Psoas muscle (tissue), 8 donors: Measurements from ENCODE around the gene SOX12. TPM values are rescaled to one million over a fixed set of nuclear protein-coding genes. Genes with fewer than 3 reads are reported as not detected.
A peak's percentile ranks its signal among the peaks of the same experiment; 100 is the strongest.

Experiments used
- ATAC-seq, 4 donors: fragments of 200-7000 bp; cut with Tn5 transposase; one replicate each; pipeline ENCODE4 v1.9.1; 2020; ENCODE audit warnings: moderate library complexity in 3 of 4, mild to moderate bottlenecking in 2 of 4
- DNase-seq, 2 donors: peaks; one replicate each; pipeline ENCODE4 v3.0.0-alpha.2; 2020
- H3K27ac ChIP-seq: fragments of 200-600 bp; one replicate; pipeline ENCODE4 v1.8.0; 2022
- H3K27me3 ChIP-seq, 3 donors: fragments of 200-600 bp in 1 of 3; one replicate each; pipeline versions ENCODE4 v1.6.1 to v1.8.0; 2013 to 2022; ENCODE audit warnings: low read length in 2 of 3, mild to moderate bottlenecking in 2 of 3, moderate library complexity in 1 of 3; ENCODE audit not compliant: insufficient read depth in 3 of 3
- H3K36me3 ChIP-seq, 2 donors: fragments of 200-600 bp in 1 of 2; one replicate each; pipeline versions ENCODE4 v1.6.1 to v1.8.0; 2013 to 2022; ENCODE audit warnings: low read depth in 1 of 2, mild to moderate bottlenecking in 1 of 2, moderate library complexity in 1 of 2; ENCODE audit not compliant: insufficient read depth in 1 of 2
- H3K4me1 ChIP-seq: fragments of 200-600 bp; one replicate; pipeline ENCODE4 v1.8.0; 2022
- H3K4me3 ChIP-seq: fragments of 200-600 bp; one replicate; pipeline ENCODE4 v1.8.0; 2022; ENCODE audit warnings: mild to moderate bottlenecking
- H3K9me3 ChIP-seq: fragments of 200-600 bp; one replicate; pipeline ENCODE4 v1.8.0; 2022
- CTCF ChIP-seq: fragments of 200-600 bp; IDR thresholded peaks from one replicate; pipeline ENCODE4 v1.8.0; 2022; ENCODE audit warnings: antibody characterized with exemption
- WGBS, 3 donors: extraction: QIAGEN DNeasy Blood & Tissue Kit; methylation state at CpG; one replicate each; pipeline versions ENCODE4 v1.1.6 to v1.1.7; 2013; 5-methylcytosine and 5-hydroxymethylcytosine counted together
- intact Hi-C, 2 donors: fragments of 100-400 bp; cut with DNase I; formaldehyde crosslinking; loops; one replicate each; pipeline versions ENCODE4 v1.11.0 to v1.14.2; 2022
- polyA plus RNA-seq, 3 donors: library from polyadenylated mRNA; stranded (reverse); fragments of 200-250 nt; gene quantifications; one replicate each; pipeline ENCODE4 v1.2.3, GENCODE V29; 2013
- total RNA-seq, 4 donors: library from RNA; stranded (reverse); fragmentation: NEBNext Ultra II Directional in 2 of 4; extraction: Animal tissue kit (Norgen Biotek cat#: 25700) in 2 of 4; gene quantifications; one replicate each; pipeline versions ENCODE4 v1.2.1 to v1.2.4, GENCODE V29; 2021 to 2023
- donor health status: healthy with polysubstance abuse.
- donor health status: DM: no; HTN: no; CAD: no; lungs with moderate emphysema.
- donor health status: Bipolar disorder and iron deficiency.
- donor health status: healthy.
- donor health status: DM: yes; HTN: yes; CAD: no.
- donor health status: DM: no; HTN: no; CAD: no.
- donor health status: DM: no; HTN: no; CAD: no.
- donor health status: DM: yes; HTN: yes; CAD: no.

Gene SOX12
- total and polyA plus RNA-seq, 7 donors, result 1.2 to 5.7 (median 3.6) TPM

GRCh38 chr20:309306-309840, 16.0 kb upstream of the SOX12 start:
- no peaks in the 10 kb centered on the region for H3K9me3 ChIP-seq
- no peaks in the 10 kb centered on the region for H3K36me3 ChIP-seq
- TF ChIP-seq CTCF, result no peak
- intact Hi-C loops, result no loop called here
- peak overlapping the region; percentile 60 for H3K4me3 ChIP-seq
- DNase-seq (no peak), ATAC-seq (peak in 1 of 4 donors; percentile 33)
- WGBS, 3 donors, result 5 to 15% (median 12%) methylated on average over 6 of the region's 6 CpGs
- peak overlapping the region; percentile 34 for H3K27ac ChIP-seq
- H3K27me3 ChIP-seq, result no peaks in the 10 kb centered on the region
- H3K4me1 ChIP-seq, result no peaks in the 10 kb centered on the region

- H3K4me1 ChIP-seq, result no peaks in the 10 kb centered on the region
- H3K27ac ChIP-seq, result peak overlapping the region; percentile 41
- peak; percentile 99 to 100 (median 100) for ATAC-seq
- peak; percentile 98 for DNase-seq
- H3K27me3 ChIP-seq, result no peaks in the 10 kb centered on the region
- 3 to 6% (median 5%) methylated on average over 27 to 31 of the region's 31 CpGs for WGBS, 3 donors
- no peaks in the 10 kb centered on the region for H3K9me3 ChIP-seq
- TF ChIP-seq CTCF, result no peak
- H3K36me3 ChIP-seq, result no peaks in the 10 kb centered on the region
- H3K4me3 ChIP-seq, result peak overlapping the region; percentile 60
- intact Hi-C loops, result no loop called here
Measured at GRCh38 chr20:309841-310644, 15.3 kb upstream of the SOX12 start.

GRCh38 chr20:310645-311044, 14.7 kb upstream of the SOX12 start:
- no peak overlapping the region for H3K27ac ChIP-seq
- no peaks in the 10 kb centered on the region for H3K27me3 ChIP-seq
- DNase-seq (no peak), ATAC-seq (no peak)
- no peak for TF ChIP-seq CTCF
- no peaks in the 10 kb centered on the region for H3K36me3 ChIP-seq
- peak overlapping the region; percentile 60 for H3K4me3 ChIP-seq
- 4 to 5% (median 4%) methylated on average over 7 of the region's 7 CpGs for WGBS, 3 donors
- H3K4me1 ChIP-seq, result no peaks in the 10 kb centered on the region
- H3K9me3 ChIP-seq, result no peaks in the 10 kb centered on the region
- intact Hi-C loops, result no loop called here

- Histone ChIP-seq H3K4me1 (no peaks in the 10 kb centered on the region), H3K9me3 (no peaks in the 10 kb centered on the region), H3K27me3 (no peaks in the 10 kb centered on the region), H3K36me3 (no peaks in the 10 kb centered on the region), H3K27ac (no peak overlapping the region), H3K4me3 (no peak overlapping the region)
- DNase-seq (no peak), ATAC-seq (no peak)
- TF ChIP-seq CTCF, result no peak
- intact Hi-C loops, result no loop called here
- 72 to 80% (median 77%) methylated on average over 7 of the region's 7 CpGs for WGBS, 3 donors
Measured at GRCh38 chr20:311609-312008, 13.7 kb upstream of the SOX12 start.
